Embryonic facial prominence (tissue), 1 donor: Measurements from ENCODE around the gene DERA.
A peak's percentile ranks its signal among the peaks of the same experiment; 100 is the strongest.
"Not testable (repeated sequence)": the region's sequence is repeated elsewhere in the genome, so short reads cannot be mapped to it uniquely, and the experiment has no call there.

Experiments
- DNase-seq: peaks from one replicate; pipeline ENCODE4 v3.0.0-alpha.2; 2016; ENCODE audit errors: extremely low spot score

The DERA gene

GRCh38 chr12:15910864-15911721, at the start of gene DERA:
Gene DERA (plus strand): TSS chr12:15911332. CDS start chr12:15911384, 52 bp downstream.
- peak; percentile 75 for DNase-seq

DNA sequence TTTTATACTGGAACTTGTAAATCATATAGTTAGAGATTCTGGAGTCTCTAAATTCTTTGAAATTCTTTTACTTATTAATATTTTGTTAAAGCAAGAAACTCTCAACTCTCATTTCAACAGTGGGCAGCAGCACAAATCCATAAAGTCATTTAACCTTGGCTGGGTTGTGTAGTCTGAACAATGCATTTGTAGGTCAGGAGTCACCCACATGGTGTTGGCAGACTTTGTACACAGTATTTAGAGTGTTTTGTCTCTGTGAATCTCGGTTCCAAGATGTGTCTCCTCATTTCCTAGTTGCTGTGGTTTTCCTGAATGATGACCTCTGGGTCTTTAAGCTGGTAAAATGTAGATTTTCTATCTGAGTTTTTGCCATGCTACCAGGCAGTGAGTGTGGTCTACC, 49.7 kb upstream of the DERA start:
- no peak for DNase-seq

DNA sequence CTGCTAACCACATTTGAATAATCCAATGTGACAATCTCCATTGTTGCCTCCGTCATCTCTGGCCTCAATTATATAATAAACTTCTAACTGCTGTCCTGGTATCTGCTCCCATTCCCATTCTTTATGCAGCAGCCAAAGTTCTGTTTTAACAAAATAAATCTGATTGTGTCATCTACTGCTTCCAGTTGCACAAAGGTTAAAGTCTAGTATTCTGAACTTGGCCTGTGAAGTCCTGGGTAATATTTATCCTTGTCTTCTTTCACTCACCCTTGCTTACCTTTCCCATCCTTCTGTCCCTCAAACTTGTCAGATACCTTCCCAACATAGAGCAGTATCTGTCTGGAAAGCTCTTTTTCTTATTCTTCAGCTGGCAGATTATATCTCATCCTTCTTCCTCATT, 48.3 kb upstream of the DERA start:
- no peak for DNase-seq

DNA sequence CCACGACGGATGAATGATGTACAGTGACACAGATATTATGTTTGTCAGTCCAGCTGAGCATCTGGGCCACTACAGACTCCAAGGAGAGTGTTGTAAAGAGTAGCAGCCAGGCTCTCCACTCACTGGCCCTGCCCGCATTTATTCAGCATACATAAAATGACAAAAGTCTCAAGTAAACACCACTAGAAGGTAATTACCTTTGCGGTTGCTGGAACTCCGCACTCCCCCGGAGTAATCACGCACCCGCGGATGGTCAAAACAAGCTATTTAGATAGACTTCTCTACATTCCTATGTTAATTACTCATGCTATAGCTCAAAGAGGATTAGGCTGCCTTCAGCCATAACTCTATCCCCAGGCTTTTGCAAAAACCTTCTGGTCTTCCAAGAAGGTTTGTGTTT, 47.8 kb upstream of the DERA start:
- DNase-seq: no peak

- DNase-seq: no peak
These were observed 47.1 kb upstream of the DERA start for GRCh38 chr12:15863984-15864383.

DNA sequence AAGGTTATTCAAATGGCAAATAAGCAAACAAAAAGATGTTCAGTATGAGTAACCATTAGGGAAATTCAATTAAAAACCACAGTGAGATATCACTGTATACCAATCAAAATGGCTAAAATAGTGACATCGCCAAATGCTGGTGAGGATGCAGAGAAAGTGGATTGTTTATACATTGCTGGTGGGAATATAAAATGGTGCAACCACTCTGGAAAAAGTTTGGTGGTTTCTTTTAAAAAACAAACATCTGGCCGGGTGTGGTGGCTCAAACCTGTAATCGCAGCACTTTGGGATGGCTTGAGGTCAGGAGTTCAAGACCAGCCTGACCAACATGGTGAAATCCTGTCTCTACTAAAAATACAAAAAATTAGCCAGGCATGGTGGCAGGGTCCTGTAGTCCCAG, 42.9 kb upstream of the DERA start:
- DNase-seq: no peak

DNA sequence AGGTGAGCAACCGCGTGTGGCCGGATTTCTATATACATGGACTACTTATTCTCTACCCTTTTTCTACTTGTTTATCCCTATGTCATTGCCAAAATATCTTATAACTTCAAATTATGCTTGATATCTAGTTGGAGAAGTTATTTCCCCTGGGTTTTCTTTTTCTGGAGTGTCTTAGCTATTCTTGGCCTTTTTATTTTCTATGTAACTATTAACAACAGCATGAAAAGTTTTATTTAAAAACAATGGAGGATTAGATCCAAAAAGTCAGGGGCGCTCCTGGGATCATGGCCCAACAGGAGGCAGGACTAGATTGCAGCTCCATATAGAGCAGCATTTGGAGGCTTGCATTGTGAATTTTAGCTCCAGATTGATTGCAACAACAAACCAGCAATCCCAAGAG, 37.6 kb upstream of the DERA start:
- no peak for DNase-seq

DNA sequence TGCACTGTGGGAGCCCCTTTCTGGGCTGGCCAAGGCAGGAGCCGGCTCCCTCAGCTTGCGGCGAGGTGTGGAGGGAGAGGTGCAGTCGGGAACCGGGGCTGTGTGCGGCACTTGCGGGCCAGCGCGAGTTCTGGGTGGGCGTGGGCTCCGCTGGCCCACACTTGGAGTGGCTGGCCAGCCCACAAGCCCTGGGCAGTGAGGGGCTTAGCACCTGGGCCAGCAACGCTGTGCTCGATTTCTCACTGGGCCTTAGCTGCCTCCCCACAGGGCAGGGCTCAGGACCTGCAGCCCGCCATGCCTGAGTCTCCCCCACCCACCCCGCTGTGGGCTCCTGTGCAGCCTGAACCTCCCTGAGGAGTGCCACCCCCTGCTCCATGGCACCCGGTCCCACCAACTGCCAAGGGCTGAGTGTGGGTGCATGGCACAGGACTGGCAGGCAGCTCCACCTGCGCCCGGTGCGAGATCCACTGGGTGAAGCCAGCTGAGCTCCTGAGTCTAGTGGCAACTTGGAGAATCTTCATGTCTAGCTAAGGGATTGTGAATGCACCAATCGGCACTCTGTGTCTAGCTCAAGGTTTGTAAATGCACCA, 36.5 kb upstream of the DERA start:
- DNase-seq: not testable (repeated sequence)

- DNase-seq: no peak
These were observed 35.3 kb upstream of the DERA start for GRCh38 chr12:15875863-15876262.

GRCh38 chr12:15879413-15879812, 31.7 kb upstream of the DERA start:
- no peak for DNase-seq

DNA sequence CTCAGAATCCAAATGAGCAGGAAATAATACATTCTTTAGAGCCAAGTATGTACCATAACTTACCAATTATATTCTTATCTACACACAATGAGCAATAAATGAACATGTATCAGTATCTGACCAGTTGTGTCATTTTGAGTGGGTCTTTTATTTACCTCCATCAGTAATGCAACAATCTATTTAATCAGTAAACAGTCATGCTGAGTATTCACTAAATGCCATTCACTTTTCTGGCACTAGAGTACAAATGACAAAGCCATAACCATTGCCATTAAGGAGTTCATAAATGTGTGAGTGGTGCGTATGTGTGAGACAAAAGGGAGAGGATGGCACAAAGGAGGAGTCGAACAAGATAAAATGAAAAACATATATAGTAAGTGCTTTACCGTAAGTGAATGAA, 30.4 kb upstream of the DERA start:
- no peak for DNase-seq

- DNase-seq: peak; percentile 99
These were observed 28.8 kb upstream of the DERA start, which contains the start of gene STRAP for GRCh38 chr12:15882118-15882971. Gene STRAP (plus strand): TSS chr12:15882387. CDS start chr12:15882708, 321 bp downstream.

GRCh38 chr12:15883536-15883935, 27.6 kb upstream of the DERA start:
- DNase-seq: no peak

DNA sequence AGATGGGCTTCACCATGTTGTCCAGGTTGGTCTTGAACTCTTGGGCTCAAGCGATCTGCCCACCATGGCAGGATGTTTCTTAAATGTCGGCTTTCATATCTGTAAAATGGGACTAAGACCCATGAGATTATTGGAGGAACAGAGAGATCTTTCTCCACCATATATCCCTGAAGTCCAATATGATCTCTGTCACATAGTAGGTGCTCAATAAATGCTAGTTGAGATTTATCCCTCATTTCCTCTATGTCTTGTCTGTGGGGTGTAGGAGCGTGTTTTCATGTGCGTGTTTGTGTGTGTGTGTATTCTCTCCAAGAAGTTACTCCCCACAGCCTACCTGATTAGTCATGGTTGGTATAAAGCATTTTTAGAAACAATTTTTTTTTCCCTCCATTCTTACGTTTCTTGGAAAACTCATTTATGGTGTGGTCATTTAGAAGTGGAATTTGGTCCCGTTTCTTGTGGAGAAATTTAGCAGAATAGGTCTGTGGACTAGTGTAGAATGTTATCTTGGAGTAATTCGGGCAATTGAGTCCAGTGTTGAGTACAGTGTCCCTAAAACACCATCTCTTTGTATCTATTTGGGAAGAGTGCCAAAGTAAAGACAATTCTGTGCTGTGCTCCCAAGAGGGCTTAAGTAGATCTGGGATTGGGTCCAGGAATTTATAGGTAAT, 24.6 kb upstream of the DERA start:
- no peak for DNase-seq

DNA sequence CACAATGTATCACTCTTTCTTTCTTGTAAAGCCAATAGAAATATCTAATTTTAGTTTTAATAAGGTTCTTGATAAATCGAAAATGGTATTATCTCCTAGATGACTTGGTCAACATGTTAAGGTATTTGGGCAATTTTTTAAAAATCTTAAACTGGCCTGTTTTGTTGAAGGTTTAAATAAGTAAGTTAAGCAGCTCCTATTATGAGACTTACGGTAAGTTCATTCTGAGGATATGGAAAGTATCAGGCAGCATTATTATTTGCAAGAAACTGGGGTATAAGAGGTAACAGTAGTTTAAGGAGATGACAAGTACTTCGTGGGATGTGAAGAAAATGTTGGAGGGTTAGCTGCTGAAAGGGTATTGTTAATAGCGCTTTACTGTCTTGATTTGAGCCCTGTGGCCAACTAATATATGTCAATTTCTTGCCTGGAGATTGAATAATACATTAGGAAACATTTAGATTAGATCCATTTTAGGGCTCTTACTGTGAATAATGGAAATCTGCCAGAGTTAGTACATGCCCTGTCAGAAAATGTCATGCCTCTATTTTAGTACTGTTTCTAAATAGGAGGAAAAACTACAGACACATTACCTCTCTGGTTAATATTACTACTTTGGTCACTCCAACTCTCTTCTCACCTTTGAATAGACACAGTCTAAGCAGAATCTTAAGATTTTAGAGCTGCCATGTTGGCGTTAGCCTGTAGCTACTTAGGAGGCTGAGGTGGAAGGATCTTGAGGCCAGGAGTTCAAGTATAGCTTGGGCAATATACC, 23.9 kb upstream of the DERA start:
- no peak for DNase-seq

GRCh38 chr12:15892645-15893259, 18.4 kb upstream of the DERA start:
- DNase-seq: no peak

DNA sequence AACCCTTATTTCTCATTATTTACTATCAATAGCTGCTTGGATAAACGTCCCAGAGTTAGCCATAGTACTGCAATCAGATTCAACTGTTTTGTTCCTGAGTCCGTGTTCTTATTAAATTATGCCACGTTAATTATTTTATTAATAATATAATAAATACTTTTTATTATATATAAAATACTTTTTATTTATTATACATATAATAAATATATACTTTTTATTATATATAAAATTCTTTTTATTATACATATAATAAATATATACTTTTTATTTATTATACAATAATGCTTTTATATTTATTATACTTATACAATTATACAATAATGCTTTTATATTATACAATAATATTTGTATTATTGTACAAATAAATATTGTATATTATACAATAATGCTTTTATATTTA, 17.9 kb upstream of the DERA start:
- no peak for DNase-seq

DNA sequence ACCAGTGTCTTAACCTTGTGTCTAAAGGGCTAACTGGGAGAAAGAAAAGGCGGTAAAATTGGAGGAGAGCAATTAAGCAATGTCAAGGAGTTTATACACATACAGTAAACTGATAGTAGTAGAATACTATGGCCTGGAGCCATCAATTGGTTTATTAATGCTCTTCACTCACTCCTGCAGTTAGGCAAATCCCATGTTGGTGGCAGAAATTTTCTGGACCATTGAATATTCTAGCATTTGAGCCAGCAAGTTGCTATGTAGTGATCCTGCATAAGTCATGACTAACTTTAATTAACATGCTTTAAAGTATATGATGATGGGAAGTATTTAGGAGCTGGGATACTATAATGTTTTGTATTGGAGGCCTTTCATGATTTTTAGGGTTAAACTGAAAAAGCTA, 14.3 kb upstream of the DERA start:
- no peak for DNase-seq

- no peak for DNase-seq
These were observed 13.7 kb upstream of the DERA start for GRCh38 chr12:15897433-15897832.

GRCh38 chr12:15899282-15899870, 11.8 kb upstream of the DERA start:
- DNase-seq: no peak
